Naive thymus-derived CD4-positive, alpha-beta T cell (primary cell): ENCODE measurements around the gene RPN1. TPM values are rescaled to one million over a fixed set of nuclear protein-coding genes. Genes with fewer than 3 reads are reported as not detected.
"Not testable (repeated sequence)": the region's sequence is repeated elsewhere in the genome, so short reads cannot be mapped to it uniquely, and the experiment has no call there.

Experiments
- ATAC-seq: fragments of 150-1000 bp; cut with Tn5 transposase; 2 replicates; pipeline ENCODE4 v1.10.0; 2021; ENCODE audit warnings: mild to moderate bottlenecking, moderate library complexity
- CTCF ChIA-PET: fragments of 350-600 bp; sonication (Branson Sonifier 250); formaldehyde crosslinking; loops from one replicate; lab custom pipeline; 2021; ENCODE audit warnings: antibody characterized with exemption; lab: Charles Lee
- POLR2A ChIA-PET: fragments of 350-600 bp; sonication (Branson Sonifier 250); formaldehyde crosslinking; loops from one replicate; lab custom pipeline; 2021; ENCODE audit warnings: antibody characterized with exemption, inconsistent platforms; lab: Charles Lee
- DNase-seq, 9 donors: peaks; one replicate each; pipeline versions ENCODE4 v3.0.0 to v3.0.0-alpha.2; 2020 to 2022; ENCODE audit warnings: mixed read lengths in 1 of 9
- H3K27ac ChIP-seq: one replicate; pipeline ENCODE4 v1.7.0; 2013; ENCODE audit warnings: mild to moderate bottlenecking, low read depth, low read length, moderate library complexity
- H3K27me3 ChIP-seq, 2 donors: one replicate each; pipeline ENCODE4 v1.7.0; 2013; ENCODE audit warnings: low read length in 2 of 2, mild to moderate bottlenecking in 2 of 2, moderate library complexity in 2 of 2; ENCODE audit not compliant: control insufficient read depth in 2 of 2, insufficient read depth in 2 of 2
- H3K36me3 ChIP-seq, 3 experiments: 1 replicate in 2 of 3; 2 replicates in 1 of 3; pipeline ENCODE4 v1.7.0; 2013; ENCODE audit warnings: low read length in 3 of 3, mild to moderate bottlenecking in 3 of 3, moderate library complexity in 1 of 3; ENCODE audit not compliant: insufficient read depth in 3 of 3, control insufficient read depth in 2 of 3
- H3K4me1 ChIP-seq, 2 donors: one replicate each; pipeline ENCODE4 v1.7.0; 2013; ENCODE audit warnings: low read length in 2 of 2, mild to moderate bottlenecking in 2 of 2, moderate library complexity in 1 of 2; ENCODE audit not compliant: control insufficient read depth in 2 of 2, insufficient read depth in 2 of 2
- H3K4me3 ChIP-seq: 2 replicates; pipeline ENCODE4 v1.7.0; 2013; ENCODE audit warnings: mild to moderate bottlenecking, low read length
- H3K9me3 ChIP-seq, 3 experiments: 1 replicate in 2 of 3; 2 replicates in 1 of 3; pipeline ENCODE4 v1.7.0; 2013; ENCODE audit warnings: low read length in 3 of 3; ENCODE audit not compliant: control insufficient read depth in 2 of 3
- H3K27ac Mint-ChIP-seq, 9 donors: one replicate each; pipeline ENCODE4 v1.8.0; 2020 to 2022; ENCODE audit warnings: mixed read lengths in 9 of 9, mild to moderate bottlenecking in 8 of 9, moderate library complexity in 5 of 9, inconsistent platforms in 2 of 9
- H3K27me3 Mint-ChIP-seq, 5 donors: one replicate each; pipeline ENCODE4 v1.8.0; 2021 to 2022; ENCODE audit warnings: mixed read lengths in 5 of 5, mild to moderate bottlenecking in 1 of 5
- H3K36me3 Mint-ChIP-seq, 5 donors: one replicate each; pipeline ENCODE4 v1.8.0; 2020 to 2022; ENCODE audit warnings: mixed read lengths in 5 of 5, mild to moderate bottlenecking in 3 of 5, inconsistent platforms in 1 of 5
- H3K4me1 Mint-ChIP-seq, 7 donors: one replicate each; pipeline ENCODE4 v1.8.0; 2020 to 2022; ENCODE audit warnings: mixed read lengths in 7 of 7, mild to moderate bottlenecking in 3 of 7, inconsistent platforms in 1 of 7
- H3K4me3 Mint-ChIP-seq, 10 donors: one replicate each; pipeline ENCODE4 v1.8.0; 2020 to 2022; ENCODE audit warnings: mild to moderate bottlenecking in 10 of 10, mixed read lengths in 10 of 10, moderate library complexity in 6 of 10, inconsistent platforms in 2 of 10
- H3K9me3 Mint-ChIP-seq, 11 donors: one replicate each; pipeline ENCODE4 v1.8.0; 2020 to 2022; ENCODE audit warnings: mixed read lengths in 11 of 11, mild to moderate bottlenecking in 4 of 11, inconsistent platforms in 1 of 11, moderate library complexity in 1 of 11
- intact Hi-C, 2 donors: fragments of 100-400 bp; cut with micrococcal nuclease; formaldehyde crosslinking; loops; one replicate each; pipeline ENCODE4 v1.15.1; 2023
- polyA plus RNA-seq, 2 donors: library from polyadenylated mRNA; unstranded; fragments of 300-500 nt; fragmentation: Illumina TruSeq; gene quantifications; one replicate each; pipeline ENCODE4 v1.2.3, GENCODE V29; 2021
- total RNA-seq, 6 experiments: library from RNA in 5 of 6; stranded (reverse) in 5 of 6; gene quantifications; 1 replicate in 5 of 6; 2 replicates in 1 of 6; pipeline ENCODE4 v1.2.3 and lab custom pipeline; 2021 to 2026

RPN1 gene
- total and polyA plus RNA-seq, 7 experiments from 2014 or later: 76.7 to 203 (median 105) TPM

DNA sequence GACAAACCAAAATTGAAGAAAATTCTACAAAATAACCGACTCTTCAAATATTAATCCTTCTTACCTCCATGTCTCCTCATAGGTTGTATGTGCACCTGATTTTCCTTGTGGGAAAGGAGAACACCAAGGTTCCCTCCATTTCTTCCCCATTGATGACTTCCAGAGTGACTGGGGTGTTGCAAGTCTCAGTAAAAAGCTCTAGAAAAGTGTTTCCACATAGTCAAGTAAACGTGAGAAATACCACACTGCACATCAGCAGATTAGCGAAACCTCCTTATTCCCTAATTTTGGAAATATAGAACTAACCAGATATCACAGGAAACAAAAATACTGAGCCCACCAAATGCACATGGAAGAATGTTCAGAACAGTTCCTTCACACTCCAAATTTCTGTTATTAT, 4.9 kb upstream of the RPN1 start:
- CTCF ChIA-PET: interaction anchor here (0.6 kb wide), 1 partner anchor 19 kb away, joined by 4 read pairs; no protein-coding TSS in a partner anchor

DNA sequence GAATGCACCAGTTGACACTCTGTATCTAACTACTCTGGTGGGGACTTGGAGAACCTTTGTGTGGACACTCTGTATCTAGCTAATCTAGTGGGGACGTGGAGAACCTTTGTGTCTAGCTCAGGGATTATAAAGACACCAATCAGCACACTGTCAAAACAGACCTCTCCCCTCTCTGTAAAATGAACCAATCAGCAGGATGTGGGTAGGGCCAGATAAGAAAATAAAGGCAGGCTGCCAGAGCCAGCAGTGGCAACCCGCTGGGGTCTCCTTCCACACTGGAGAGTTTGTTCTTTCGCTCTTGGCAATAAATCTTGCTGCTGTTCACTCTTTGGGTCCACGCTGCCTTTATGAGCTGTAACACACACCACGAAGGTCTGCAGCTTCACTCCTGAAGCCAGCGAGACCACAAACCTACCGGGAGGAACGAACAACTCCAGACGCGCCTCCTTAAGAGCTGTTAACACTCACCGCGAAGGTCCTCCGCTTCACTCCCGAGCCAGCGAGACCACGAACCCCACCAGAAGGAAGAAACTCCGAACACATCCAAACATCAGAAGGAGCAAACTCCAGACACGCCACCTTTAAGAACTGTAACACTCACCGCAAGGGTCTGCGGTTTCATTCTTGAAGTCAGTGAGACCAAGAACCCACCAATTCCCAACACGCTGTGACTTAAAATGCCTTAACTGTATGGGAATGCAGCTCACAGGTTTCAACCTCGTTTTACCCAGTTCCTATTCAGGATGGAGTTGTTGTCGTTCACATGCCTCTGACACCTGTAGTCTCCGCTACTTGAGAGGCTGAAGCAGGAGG, 3.6 kb upstream of the RPN1 start:
- peak overlapping the region; percentile 61 for H3K27ac ChIP-seq
- POLR2A ChIA-PET: interaction anchor here (0.6 to 2.2 kb wide), 10 partner anchors 18 to 662 kb away, joined by 3 to 17 read pairs (median 4); a partner anchor contains a TSS
- H3K36me3 ChIP-seq, H3K27me3 ChIP-seq, H3K27me3 Mint-ChIP-seq, H3K36me3 Mint-ChIP-seq, ATAC-seq, H3K4me1 ChIP-seq, H3K9me3 Mint-ChIP-seq, H3K9me3 ChIP-seq: not testable (repeated sequence)
- intact Hi-C loops: loop anchor here in 1 of 2 donors (1.0 to 10.0 kb wide), 10 partner anchors 26 to 1241 kb away; partner anchors contain the start of genes HMCES, IFT122, RAB43 and TMCC1
- H3K4me3 ChIP-seq: peak overlapping the region; percentile 64
- Mint-ChIP-seq H3K4me1 (peaks cover 11 to 20% (median 15%) of the 10 kb centered on the region in 7 donors), H3K27ac (peak overlapping the region; percentile 37 to 94 (median 83)), H3K4me3 (peak overlapping the region; percentile 78 to 94 (median 90))
- peak; percentile 14 to 77 (median 63) for DNase-seq
- CTCF ChIA-PET: interaction anchor here (0.6 to 1.6 kb wide), 7 partner anchors 23 to 150 kb away, joined by 3 to 8 read pairs (median 5); no protein-coding TSS in a partner anchor

More for the DNA sequence above, 4.9 kb upstream of the RPN1 start:
- Mint-ChIP-seq H3K9me3 (peaks cover 0 to 2% (median 0%) of the 10 kb centered on the region in 11 donors), H3K4me3 (peak overlapping the region in 8 of 10 donors; percentile 30 to 94 (median 70)), H3K27me3 (peaks cover 0 to 4% (median 0%) of the 10 kb centered on the region in 5 donors), H3K36me3 (no peaks in the 10 kb centered on the region), H3K4me1 (peaks cover 6 to 13% (median 9%) of the 10 kb centered on the region in 7 donors), H3K27ac (peak overlapping the region in 4 of 9 donors; percentile 18 to 76 (median 50))
- Histone ChIP-seq H3K9me3 (no peaks in the 10 kb centered on the region), H3K27me3 (no peaks in the 10 kb centered on the region), H3K36me3 (peaks cover 0 to 1% (median 0%) of the 10 kb centered on the region in 3 experiments), H3K4me1 (peaks cover 0 to 7% of the 10 kb centered on the region in 2 donors), H3K4me3 (no peak overlapping the region), H3K27ac (no peak overlapping the region)
- no peak for ATAC-seq
- DNase-seq: no peak
- intact Hi-C loops: loop anchor here in 1 of 2 donors (10.0 kb wide), 2 partner anchors 659 to 1239 kb away; partner anchors contain the start of gene TMCC1
- POLR2A ChIA-PET: interaction anchor here (1.1 kb wide), 1 partner anchor 70 kb away, joined by 4 read pairs; no protein-coding TSS in a partner anchor

DNA sequence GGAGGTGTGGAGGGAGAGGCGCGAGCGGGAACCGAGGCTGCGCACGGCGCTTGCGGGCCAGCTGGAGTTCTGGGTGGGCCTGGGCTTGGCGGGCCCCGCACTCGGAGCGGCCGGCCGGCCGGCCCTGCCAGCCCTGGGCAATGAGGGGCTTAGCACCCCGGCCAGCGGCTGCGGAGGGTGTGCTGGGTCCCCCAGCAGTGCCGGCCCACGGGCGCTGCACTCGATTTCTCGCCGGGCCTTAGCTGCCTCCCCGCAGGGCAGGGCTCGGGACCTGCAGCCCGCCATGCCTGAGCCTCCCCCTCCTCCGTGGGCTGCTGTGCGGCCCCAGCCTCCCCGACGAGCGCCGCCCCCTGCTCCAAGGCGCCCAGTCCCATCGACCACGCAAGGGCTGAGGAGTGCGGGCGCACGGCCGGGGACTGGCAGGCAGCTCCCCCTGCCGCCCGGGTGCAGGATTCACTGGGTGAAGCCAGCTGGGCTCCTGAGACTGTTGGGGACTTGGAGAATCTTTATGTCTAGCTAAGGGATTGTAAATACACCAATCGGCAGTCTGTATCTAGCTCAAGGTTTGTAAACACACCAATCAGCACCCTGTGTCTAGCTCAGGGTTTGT, 2.9 kb upstream of the RPN1 start:
- not testable (repeated sequence) for H3K27me3 ChIP-seq, ATAC-seq, H3K4me3 ChIP-seq, H3K36me3 Mint-ChIP-seq, H3K36me3 ChIP-seq, H3K9me3 ChIP-seq, H3K27ac ChIP-seq, H3K9me3 Mint-ChIP-seq, H3K27me3 Mint-ChIP-seq
- intact Hi-C loops: loop anchor here in 1 of 2 donors (5.0 to 10.0 kb wide), 4 partner anchors 469 to 1241 kb away; partner anchors contain the start of genes HMCES, RAB43 and TMCC1
- H3K4me1 ChIP-seq: peaks cover 11 to 15% of the 10 kb centered on the region in 2 donors
- ChIA-PET CTCF (interaction anchor here (0.6 to 1.6 kb wide), 6 partner anchors 23 to 151 kb away, joined by 3 to 8 read pairs (median 4); no protein-coding TSS in a partner anchor), POLR2A (interaction anchor here (0.9 to 2.2 kb wide), 7 partner anchors 17 to 663 kb away, joined by 3 to 17 read pairs (median 5); a partner anchor contains a TSS)
- H3K4me3 Mint-ChIP-seq: peak overlapping the region; percentile 78 to 94 (median 90)
- peaks cover 17 to 27% (median 22%) of the 10 kb centered on the region in 7 donors for H3K4me1 Mint-ChIP-seq
- H3K27ac Mint-ChIP-seq: peak overlapping the region; percentile 37 to 94 (median 83)
- DNase-seq: peak; percentile 15 to 71 (median 57)

DNA sequence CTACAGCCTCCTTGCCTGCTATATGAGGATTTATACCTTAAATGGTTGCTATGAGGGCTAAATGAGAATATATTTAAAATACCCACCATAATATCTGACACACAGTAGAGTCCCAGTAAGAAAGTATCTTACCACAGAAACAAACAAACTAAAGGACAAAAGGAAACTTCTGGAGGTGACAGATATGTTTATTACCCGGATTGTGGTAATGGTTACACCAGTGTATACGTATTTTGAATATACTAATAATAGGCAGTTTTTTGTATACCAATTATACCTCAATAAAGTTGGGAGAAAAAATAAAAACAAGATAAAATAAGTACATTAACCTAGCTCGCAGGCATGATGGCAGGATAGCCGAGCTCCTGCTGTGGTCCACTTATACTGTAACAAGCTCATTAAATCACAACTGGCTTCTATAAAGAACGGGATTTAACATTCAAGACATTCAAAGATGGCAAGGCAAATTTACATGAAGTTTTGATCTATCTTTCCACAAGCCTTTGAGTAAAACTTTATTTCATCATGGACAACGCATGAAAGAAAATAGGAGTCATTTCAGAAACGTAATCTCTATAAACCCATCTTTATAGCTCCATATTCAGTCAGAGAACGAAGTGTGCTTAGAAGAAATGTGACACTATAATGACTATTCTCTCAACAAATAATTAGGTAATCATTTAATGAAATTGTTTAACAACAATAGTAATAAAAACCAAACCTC, 1.5 kb downstream of the RPN1 start:
- peak overlapping the region; percentile 94 for H3K4me3 ChIP-seq
- peaks cover 12 to 13% of the 10 kb centered on the region in 2 donors for H3K4me1 ChIP-seq
- peaks cover 23 to 45% (median 38%) of the 10 kb centered on the region in 7 donors for H3K4me1 Mint-ChIP-seq
- H3K36me3 Mint-ChIP-seq: peaks cover 0 to 8% (median 2%) of the 10 kb centered on the region in 5 donors
- no peak for ATAC-seq
- H3K4me3 Mint-ChIP-seq: peak overlapping the region; percentile 83 to 92 (median 90)
- ChIA-PET CTCF (interaction anchor here (0.7 to 1.0 kb wide), 2 partner anchors 31 to 322 kb away, joined by 4 to 7 read pairs; no protein-coding TSS in a partner anchor), POLR2A (interaction anchor here (0.7 to 3.2 kb wide), 6 partner anchors 8 to 473 kb away, joined by 3 to 25 read pairs (median 6); partner anchors contain the start of gene RAB43)
- H3K9me3 ChIP-seq: no peaks in the 10 kb centered on the region
- peaks cover 0 to 12% (median 7%) of the 10 kb centered on the region in 3 experiments for H3K36me3 ChIP-seq
- no peaks in the 10 kb centered on the region for H3K27me3 ChIP-seq
- peaks cover 0 to 3% (median 0%) of the 10 kb centered on the region in 11 donors for H3K9me3 Mint-ChIP-seq
- intact Hi-C loops: loop anchor here in 1 of 2 donors (5.0 kb wide), 1 partner anchor 748 kb away; no protein-coding TSS in a partner anchor
- H3K27ac ChIP-seq: peak overlapping the region; percentile 99
- no peaks in the 10 kb centered on the region for H3K27me3 Mint-ChIP-seq
- peak overlapping the region; percentile 63 to 92 (median 85) for H3K27ac Mint-ChIP-seq
- DNase-seq: no peak

DNA sequence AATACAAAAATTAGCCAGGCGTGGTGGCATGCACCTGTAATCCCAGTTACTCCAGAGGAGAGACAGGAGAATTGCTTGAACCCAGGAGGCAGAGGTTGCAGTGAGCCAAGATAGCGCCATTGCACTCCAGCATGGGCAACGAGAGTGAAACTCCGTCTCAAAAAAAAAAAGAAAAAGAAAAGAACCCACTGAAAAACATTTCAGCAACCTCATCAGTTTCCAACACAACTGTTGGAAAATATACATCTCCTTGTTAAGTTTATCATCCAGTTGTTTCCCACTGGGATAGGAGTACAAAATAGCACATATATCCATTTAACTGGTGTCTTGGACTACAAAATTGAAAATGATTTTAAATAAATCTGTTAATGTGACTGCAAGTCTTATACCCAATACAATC, 2.2 kb downstream of the RPN1 start:
- ChIA-PET CTCF (interaction anchor here (1.1 kb wide), 1 partner anchor 369 kb away, joined by 3 read pairs; no protein-coding TSS in a partner anchor), POLR2A (interaction anchor here (3.2 kb wide), 1 partner anchor 31 kb away, joined by 24 read pairs; no protein-coding TSS in a partner anchor)
- Mint-ChIP-seq H3K4me1 (peaks cover 20 to 40% (median 36%) of the 10 kb centered on the region in 7 donors), H3K27ac (peak overlapping the region in 5 of 9 donors; percentile 71 to 92 (median 79)), H3K27me3 (no peaks in the 10 kb centered on the region), H3K4me3 (peak overlapping the region in 9 of 10 donors; percentile 83 to 92 (median 89)), H3K36me3 (peaks cover 0 to 11% (median 5%) of the 10 kb centered on the region in 5 donors), H3K9me3 (peaks cover 0 to 3% (median 0%) of the 10 kb centered on the region in 11 donors)
- intact Hi-C loops: loop anchor here in 1 of 2 donors (5.0 kb wide), 1 partner anchor 749 kb away; no protein-coding TSS in a partner anchor
- Histone ChIP-seq H3K9me3 (no peaks in the 10 kb centered on the region), H3K4me3 (no peak overlapping the region), H3K27me3 (no peaks in the 10 kb centered on the region), H3K36me3 (peaks cover 0 to 16% (median 10%) of the 10 kb centered on the region in 3 experiments), H3K27ac (peak overlapping the region; percentile 51), H3K4me1 (peaks cover 10 to 12% of the 10 kb centered on the region in 2 donors)
- no peak for ATAC-seq
- DNase-seq: no peak
